HL-60/S4 treated with retinoic acid at 250 ng/mL for 4 days and 3 days (cell line): ENCODE results near the gene FOXN4.

ENCODE experiments used
- in situ Hi-C: fragments of 300-500 bp; cut with MboI; formaldehyde crosslinking; loops from 2 replicates; pipeline ENCODE4 v1.7.0; 2022; ENCODE audit warnings: low sequenced_read_pairs

Gene FOXN4

GRCh38 chr12:109307051-109307450 is 2.0 kb downstream of the FOXN4 start:
- in situ Hi-C loops = no loop called here

- in situ Hi-C loops = no loop called here
Observed at GRCh38 chr12:109305547-109305946, 3.5 kb downstream of the FOXN4 start.

- in situ Hi-C loops = no loop called here
Observed at GRCh38 chr12:109304485-109304884, 4.6 kb downstream of the FOXN4 start.

GRCh38 chr12:109302770-109303169 is 6.3 kb downstream of the FOXN4 start:
- in situ Hi-C loops = no loop called here

GRCh38 chr12:109302358-109302757 is 6.7 kb downstream of the FOXN4 start:
- in situ Hi-C loops = no loop called here

- in situ Hi-C loops = no loop called here
Observed at GRCh38 chr12:109301643-109302168, 7.4 kb downstream of the FOXN4 start.

- in situ Hi-C loops = no loop called here
Observed at GRCh38 chr12:109299849-109300248, 9.2 kb downstream of the FOXN4 start.

- in situ Hi-C loops = no loop called here
Observed at GRCh38 chr12:109296431-109296830, 12.7 kb downstream of the FOXN4 start.

GRCh38 chr12:109295764-109296425 is 13.2 kb downstream of the FOXN4 start:
- in situ Hi-C loops = no loop called here

GRCh38 chr12:109294286-109294796 is 14.7 kb downstream of the FOXN4 start:
- in situ Hi-C loops = no loop called here

GRCh38 chr12:109293106-109293505 is 16.0 kb downstream of the FOXN4 start:
- in situ Hi-C loops = no loop called here

- in situ Hi-C loops = no loop called here
Observed at GRCh38 chr12:109292342-109292711, 16.8 kb downstream of the FOXN4 start.

- in situ Hi-C loops = no loop called here
Observed at GRCh38 chr12:109291521-109292341, 17.4 kb downstream of the FOXN4 start.

- in situ Hi-C loops = no loop called here
Observed at GRCh38 chr12:109291117-109291516, 18.0 kb downstream of the FOXN4 start.

- in situ Hi-C loops = no loop called here
Observed at GRCh38 chr12:109290061-109290460, 19.0 kb downstream of the FOXN4 start.

- in situ Hi-C loops = no loop called here
Observed at GRCh38 chr12:109289551-109289950, 19.5 kb downstream of the FOXN4 start.

GRCh38 chr12:109289004-109289403 is 20.1 kb downstream of the FOXN4 start:
- in situ Hi-C loops = no loop called here

GRCh38 chr12:109288571-109288970 is 20.5 kb downstream of the FOXN4 start:
- in situ Hi-C loops = no loop called here

GRCh38 chr12:109287811-109288469 is 21.1 kb downstream of the FOXN4 start:
- in situ Hi-C loops = no loop called here

- in situ Hi-C loops = no loop called here
Observed at GRCh38 chr12:109287181-109287580, 21.9 kb downstream of the FOXN4 start.

GRCh38 chr12:109286652-109287051 is 22.4 kb downstream of the FOXN4 start:
- in situ Hi-C loops = no loop called here
